ENCODE measurements around the gene PTGDS.
A peak's percentile ranks its signal among the peaks of the same experiment; 100 is the strongest.

Gene PTGDS

DNA sequence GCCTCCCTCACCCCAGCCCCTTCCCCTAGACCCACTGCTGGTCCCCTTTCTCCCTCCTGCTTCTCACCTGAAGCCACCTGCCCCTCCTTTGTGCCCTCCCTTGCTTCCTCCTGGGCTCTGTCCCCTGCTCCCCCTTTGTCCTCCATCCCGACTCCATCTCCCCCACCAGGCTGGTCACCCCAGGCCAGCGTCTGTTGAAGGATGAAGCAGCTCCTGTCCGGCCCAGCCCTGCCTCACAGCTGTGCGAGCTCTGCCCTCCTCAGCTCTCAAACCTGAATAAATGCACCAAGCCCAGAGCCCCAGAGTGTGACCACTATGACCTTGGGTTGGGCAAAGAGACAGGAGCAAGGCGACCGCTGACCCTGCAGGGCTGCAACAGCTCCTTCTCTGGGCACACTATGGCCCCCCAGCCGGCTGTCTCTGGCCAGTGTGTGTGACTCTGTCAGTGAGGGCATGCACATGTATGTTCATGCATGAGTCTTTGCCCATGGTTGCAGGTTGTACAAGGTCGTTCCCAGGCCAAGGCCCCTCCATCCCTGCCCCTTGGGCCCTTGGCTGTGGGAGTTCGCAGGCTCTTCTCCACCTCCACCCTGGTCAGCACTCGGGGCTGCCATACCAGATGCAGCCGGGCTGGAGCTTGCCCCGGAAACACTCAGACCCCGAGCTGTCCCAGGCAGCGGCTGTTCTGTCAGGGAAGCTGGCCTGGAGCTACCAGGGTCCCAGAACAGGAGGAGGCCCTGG, 21.9 kb upstream of the PTGDS start:
- no peak overlapping the region for H4K91ac ChIP-seq (ENCODE audit: low read length)
- H3K4me1 ChIP-seq (ENCODE audit: control insufficient read depth, insufficient read depth, low read depth, low read length), result peaks cover 14% of the 10 kb centered on the region
- H3K18ac ChIP-seq (ENCODE audit: low read depth in 1 of 2, low read length in 2 of 2), result no peak overlapping the region
- no peak overlapping the region for H2BK15ac ChIP-seq (ENCODE audit: low read depth, poor library complexity, severe bottlenecking)
- H3K9me3 ChIP-seq (ENCODE audit: control insufficient read depth, low read length), result peaks cover 3% of the 10 kb centered on the region
- no peak overlapping the region for H3K4me3 ChIP-seq (ENCODE audit: insufficient read depth in 1 of 2, low read depth in 1 of 2, low read length in 2 of 2)
- no peak overlapping the region for H2AFZ ChIP-seq (ENCODE audit: low read depth, low read length)
- H3K23ac ChIP-seq (ENCODE audit: low read length in 2 of 2), result no peak overlapping the region
- H3K27ac ChIP-seq (ENCODE audit: low read length, poor library complexity, severe bottlenecking), result no peak overlapping the region
- no peak overlapping the region for H3K4me2 ChIP-seq (ENCODE audit: low read length, poor library complexity, severe bottlenecking)
- no peak overlapping the region for H2AK5ac ChIP-seq (ENCODE audit: low read length, severe bottlenecking)
- peak overlapping the region in 1 of 2 experiments; percentile 41 for H3K14ac ChIP-seq (ENCODE audit: low read length in 2 of 2)
- no peak overlapping the region for H3K9ac ChIP-seq (ENCODE audit: low read length)
- H3K27me3 ChIP-seq (ENCODE audit: control insufficient read depth in 1 of 2, insufficient read depth in 1 of 2, low read length in 2 of 2), result peaks cover 0 to 16% of the 10 kb centered on the region in 2 experiments
- no peak overlapping the region for H2BK12ac ChIP-seq (ENCODE audit: low read length in 2 of 2)
- no peak overlapping the region for H4K8ac ChIP-seq (ENCODE audit: low read length)
- no peaks in the 10 kb centered on the region for H3K79me1 ChIP-seq (replicated peaks; ENCODE audit: low read length, poor library complexity, severe bottlenecking)
- H3K36me3 ChIP-seq (ENCODE audit: control insufficient read depth in 1 of 2, insufficient read depth in 2 of 2, low read depth in 1 of 2, low read length in 2 of 2), result no peaks in the 10 kb centered on the region
- no peak overlapping the region for H3K4ac ChIP-seq (ENCODE audit: low read depth in 1 of 2, low read length in 2 of 2)
- 83% methylated on average over 14 of the region's 14 CpGs for WGBS
- no peak overlapping the region for H2BK5ac ChIP-seq (ENCODE audit: low read depth, low read length, poor library complexity, severe bottlenecking)
- no peak for DNase-seq
- no peak overlapping the region for H2BK120ac ChIP-seq (ENCODE audit: low read depth, low read length)

DNA sequence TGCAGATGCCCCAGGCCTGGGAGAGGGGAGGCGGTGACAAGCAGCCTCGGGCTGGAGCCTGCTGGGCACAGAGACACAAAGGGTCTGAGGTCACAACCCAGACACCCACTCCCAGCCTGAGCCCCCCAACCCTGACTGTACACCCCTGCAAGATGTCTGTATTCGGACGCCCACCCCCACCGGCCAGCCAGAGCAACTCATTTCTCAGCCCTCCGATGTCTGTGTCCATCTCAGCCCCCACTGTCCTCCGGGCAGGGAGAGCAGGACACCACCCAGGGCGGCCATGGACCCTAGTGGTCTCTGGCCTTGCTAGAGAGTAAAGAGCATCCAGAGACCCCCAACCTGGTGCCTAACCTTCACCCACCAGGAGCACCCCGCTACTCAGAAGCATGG, 21.4 kb upstream of the PTGDS start:
- 95% methylated on average over 9 of the region's 9 CpGs for whole genome bisulfite sequencing
- H4K8ac ChIP-seq (ENCODE audit: low read length), result no peak overlapping the region
- no peak overlapping the region for H3K9ac ChIP-seq (ENCODE audit: low read length)
- no peak overlapping the region for H2BK12ac ChIP-seq (ENCODE audit: low read length in 2 of 2)
- no peak overlapping the region for H3K4me3 ChIP-seq (ENCODE audit: insufficient read depth in 1 of 2, low read depth in 1 of 2, low read length in 2 of 2)
- H4K91ac ChIP-seq (ENCODE audit: low read length), result no peak overlapping the region
- H3K9me3 ChIP-seq (ENCODE audit: control insufficient read depth, low read length), result peaks cover 3% of the 10 kb centered on the region
- DNase-seq, result no peak
- no peak overlapping the region for H2AK5ac ChIP-seq (ENCODE audit: low read length, severe bottlenecking)
- no peaks in the 10 kb centered on the region for H3K36me3 ChIP-seq (ENCODE audit: control insufficient read depth in 1 of 2, insufficient read depth in 2 of 2, low read depth in 1 of 2, low read length in 2 of 2)
- H3K4me2 ChIP-seq (ENCODE audit: low read length, poor library complexity, severe bottlenecking), result no peak overlapping the region
- no peak overlapping the region for H3K18ac ChIP-seq (ENCODE audit: low read depth in 1 of 2, low read length in 2 of 2)
- no peak overlapping the region for H3K27ac ChIP-seq (ENCODE audit: low read length, poor library complexity, severe bottlenecking)
- no peak overlapping the region for H3K23ac ChIP-seq (ENCODE audit: low read length in 2 of 2)
- H2BK120ac ChIP-seq (ENCODE audit: low read depth, low read length), result no peak overlapping the region
- no peak overlapping the region for H3K4ac ChIP-seq (ENCODE audit: low read depth in 1 of 2, low read length in 2 of 2)
- no peak overlapping the region for H2BK15ac ChIP-seq (ENCODE audit: low read depth, poor library complexity, severe bottlenecking)
- H2BK5ac ChIP-seq (ENCODE audit: low read depth, low read length, poor library complexity, severe bottlenecking), result no peak overlapping the region
- H2AFZ ChIP-seq (ENCODE audit: low read depth, low read length), result no peak overlapping the region
- no peak overlapping the region for H3K14ac ChIP-seq (ENCODE audit: low read length in 2 of 2)
- peaks cover 0 to 16% of the 10 kb centered on the region in 2 experiments for H3K27me3 ChIP-seq (ENCODE audit: control insufficient read depth in 1 of 2, insufficient read depth in 1 of 2, low read length in 2 of 2)
- H3K4me1 ChIP-seq (ENCODE audit: control insufficient read depth, insufficient read depth, low read depth, low read length), result peaks cover 15% of the 10 kb centered on the region
- no peaks in the 10 kb centered on the region for H3K79me1 ChIP-seq (replicated peaks; ENCODE audit: low read length, poor library complexity, severe bottlenecking)

DNA sequence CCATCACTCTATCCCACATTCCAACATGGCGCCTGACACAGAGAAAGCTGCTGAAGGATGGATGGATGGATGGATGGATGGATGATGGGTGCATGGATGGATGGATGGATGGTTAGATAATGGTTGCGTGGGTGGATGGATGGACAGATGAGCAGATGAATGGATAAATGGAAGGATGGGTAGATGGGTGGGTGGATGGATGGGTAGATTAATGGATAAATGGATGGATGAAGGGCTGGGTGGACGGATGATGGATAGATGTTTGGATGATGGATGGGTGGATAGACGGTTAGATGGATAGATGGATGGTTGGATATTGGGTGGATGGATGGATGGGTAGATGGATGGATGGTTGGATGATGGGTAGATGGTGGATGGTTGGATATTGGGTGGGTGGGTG, 20.7 kb upstream of the PTGDS start:
- Histone ChIP-seq H2BK120ac (ENCODE audit: low read depth, low read length) (no peak overlapping the region), H3K14ac (ENCODE audit: low read length in 2 of 2) (no peak overlapping the region), H3K9me3 (ENCODE audit: control insufficient read depth, low read length) (peaks cover 3% of the 10 kb centered on the region)

DNA sequence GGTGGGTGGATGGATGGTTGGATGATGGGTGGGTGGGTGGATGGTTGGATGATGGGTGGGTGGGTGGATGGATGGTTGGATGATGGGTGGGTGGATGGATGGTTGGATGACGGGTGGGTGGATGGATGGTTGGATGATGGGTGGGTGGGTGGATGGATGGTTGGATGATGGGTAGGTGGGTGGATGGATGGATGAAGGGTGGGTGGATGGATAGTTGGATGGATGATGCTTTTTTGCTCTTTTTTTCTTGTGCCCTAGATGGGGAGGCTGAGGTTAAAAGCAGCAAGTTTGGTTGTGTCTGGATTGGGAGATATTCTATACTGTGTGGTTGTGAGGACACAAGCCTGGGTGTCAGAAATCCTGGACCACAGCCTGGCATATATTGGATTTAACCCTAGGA, 19.8 kb upstream of the PTGDS start:
- Histone ChIP-seq H2AFZ (ENCODE audit: low read depth, low read length) (no peak overlapping the region), H3K79me1 (replicated peaks; ENCODE audit: low read length, poor library complexity, severe bottlenecking) (no peaks in the 10 kb centered on the region), H3K27ac (ENCODE audit: low read length, poor library complexity, severe bottlenecking) (no peak overlapping the region), H3K4me1 (ENCODE audit: control insufficient read depth, insufficient read depth, low read depth, low read length) (peaks cover 20% of the 10 kb centered on the region), H3K4ac (ENCODE audit: low read depth in 1 of 2, low read length in 2 of 2) (no peak overlapping the region), H2BK120ac (ENCODE audit: low read depth, low read length) (no peak overlapping the region), H2BK12ac (ENCODE audit: low read length in 2 of 2) (no peak overlapping the region), H3K9ac (ENCODE audit: low read length) (no peak overlapping the region), H3K23ac (ENCODE audit: low read length in 2 of 2) (no peak overlapping the region), H3K4me3 (ENCODE audit: insufficient read depth in 1 of 2, low read depth in 1 of 2, low read length in 2 of 2) (no peak overlapping the region), H3K4me2 (ENCODE audit: low read length, poor library complexity, severe bottlenecking) (no peak overlapping the region), H3K36me3 (ENCODE audit: control insufficient read depth in 1 of 2, insufficient read depth in 2 of 2, low read depth in 1 of 2, low read length in 2 of 2) (no peaks in the 10 kb centered on the region), H3K18ac (ENCODE audit: low read depth in 1 of 2, low read length in 2 of 2) (no peak overlapping the region), H3K14ac (ENCODE audit: low read length in 2 of 2) (no peak overlapping the region), H3K27me3 (ENCODE audit: control insufficient read depth in 1 of 2, insufficient read depth in 1 of 2, low read length in 2 of 2) (peaks cover 0 to 16% of the 10 kb centered on the region in 2 experiments), H2BK5ac (ENCODE audit: low read depth, low read length, poor library complexity, severe bottlenecking) (no peak overlapping the region), H2BK15ac (ENCODE audit: low read depth, poor library complexity, severe bottlenecking) (no peak overlapping the region), H4K8ac (ENCODE audit: low read length) (no peak overlapping the region), H4K91ac (ENCODE audit: low read length) (no peak overlapping the region), H3K9me3 (ENCODE audit: control insufficient read depth, low read length) (peaks cover 3% of the 10 kb centered on the region), H2AK5ac (ENCODE audit: low read length, severe bottlenecking) (no peak overlapping the region)
- 96% methylated on average over 1 of the region's 1 CpG for WGBS
- DNase-seq, result no peak

More for the DNA sequence above, 20.7 kb upstream of the PTGDS start:
- H3K4me2 ChIP-seq (ENCODE audit: low read length, poor library complexity, severe bottlenecking), result no peak overlapping the region
- H4K91ac ChIP-seq (ENCODE audit: low read length), result no peak overlapping the region
- no peak overlapping the region for H3K23ac ChIP-seq (ENCODE audit: low read length in 2 of 2)
- no peak overlapping the region for H3K27ac ChIP-seq (ENCODE audit: low read length, poor library complexity, severe bottlenecking)
- H2BK15ac ChIP-seq (ENCODE audit: low read depth, poor library complexity, severe bottlenecking), result no peak overlapping the region
- no peak overlapping the region for H3K4me3 ChIP-seq (ENCODE audit: insufficient read depth in 1 of 2, low read depth in 1 of 2, low read length in 2 of 2)
- H3K79me1 ChIP-seq (replicated peaks; ENCODE audit: low read length, poor library complexity, severe bottlenecking), result no peaks in the 10 kb centered on the region
- no peak overlapping the region for H2AFZ ChIP-seq (ENCODE audit: low read depth, low read length)
- H3K4ac ChIP-seq (ENCODE audit: low read depth in 1 of 2, low read length in 2 of 2), result no peak overlapping the region
- H2BK5ac ChIP-seq (ENCODE audit: low read depth, low read length, poor library complexity, severe bottlenecking), result no peak overlapping the region
- H2AK5ac ChIP-seq (ENCODE audit: low read length, severe bottlenecking), result no peak overlapping the region
- peaks cover 20% of the 10 kb centered on the region for H3K4me1 ChIP-seq (ENCODE audit: control insufficient read depth, insufficient read depth, low read depth, low read length)
- peaks cover 0 to 16% of the 10 kb centered on the region in 2 experiments for H3K27me3 ChIP-seq (ENCODE audit: control insufficient read depth in 1 of 2, insufficient read depth in 1 of 2, low read length in 2 of 2)
- DNase-seq, result no peak
- no peak overlapping the region for H3K9ac ChIP-seq (ENCODE audit: low read length)
- H4K8ac ChIP-seq (ENCODE audit: low read length), result no peak overlapping the region
- H3K18ac ChIP-seq (ENCODE audit: low read depth in 1 of 2, low read length in 2 of 2), result no peak overlapping the region
- no peak overlapping the region for H2BK12ac ChIP-seq (ENCODE audit: low read length in 2 of 2)
- no peaks in the 10 kb centered on the region for H3K36me3 ChIP-seq (ENCODE audit: control insufficient read depth in 1 of 2, insufficient read depth in 2 of 2, low read depth in 1 of 2, low read length in 2 of 2)
- WGBS, result 85% methylated on average over 4 of the region's 4 CpGs

Measured in mesenchymal stem cell (in vitro differentiated cells and primary cell).